ENCODE results near the gene NXN.
"Not testable (repeated sequence)": the region's sequence is repeated elsewhere in the genome, so short reads cannot be mapped to it uniquely, and the experiment has no call there.

Gene NXN

GRCh38 chr17:917391-917811 lies 62.2 kb downstream of the NXN start:
- Mint-ChIP-seq H3K27me3 (peaks cover 9% of the 10 kb centered on the region), H3K36me3 (no peaks in the 10 kb centered on the region), H3K4me1 (no peaks in the 10 kb centered on the region), H3K4me3 (no peak overlapping the region), H3K9me3 (no peaks in the 10 kb centered on the region), H3K27ac (no peak overlapping the region)
- CTCF ChIA-PET, result no interaction called here
- no peak for DNase-seq

DNA sequence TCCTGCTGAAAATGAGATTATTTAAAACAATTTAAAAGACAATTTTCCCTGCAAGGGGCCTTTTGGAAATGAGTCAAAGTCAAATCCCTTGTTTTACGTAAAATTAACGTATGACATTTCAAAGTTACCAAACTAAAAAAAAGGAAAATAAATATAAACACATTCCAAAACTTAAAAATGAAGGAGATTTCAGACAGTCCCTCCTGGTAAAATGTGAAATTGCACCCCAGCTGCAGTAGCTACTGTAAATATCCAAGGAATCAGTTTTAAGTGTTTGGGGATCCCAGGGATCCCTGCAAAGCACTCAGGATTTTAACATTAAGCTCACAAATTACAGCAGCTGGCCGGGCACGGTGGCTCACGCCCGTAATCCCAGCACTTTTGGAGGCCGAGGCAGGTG lies 63.3 kb downstream of the NXN start:
- no peak overlapping the region for H3K4me3 Mint-ChIP-seq
- CTCF ChIA-PET, result no interaction called here
- peaks cover 9% of the 10 kb centered on the region for H3K27me3 Mint-ChIP-seq
- no peaks in the 10 kb centered on the region for H3K4me1 Mint-ChIP-seq
- H3K27ac Mint-ChIP-seq, result no peak overlapping the region
- no peaks in the 10 kb centered on the region for H3K9me3 Mint-ChIP-seq
- no peak for DNase-seq
- H3K36me3 Mint-ChIP-seq, result no peaks in the 10 kb centered on the region

- Mint-ChIP-seq H3K27ac (no peak overlapping the region), H3K4me1 (no peaks in the 10 kb centered on the region), H3K27me3 (peaks cover 11% of the 10 kb centered on the region), H3K4me3 (no peak overlapping the region), H3K36me3 (no peaks in the 10 kb centered on the region), H3K9me3 (no peaks in the 10 kb centered on the region)
- CTCF ChIA-PET, result no interaction called here
- no peak for DNase-seq
These were observed 63.9 kb downstream of the NXN start for GRCh38 chr17:915538-916201.

DNA sequence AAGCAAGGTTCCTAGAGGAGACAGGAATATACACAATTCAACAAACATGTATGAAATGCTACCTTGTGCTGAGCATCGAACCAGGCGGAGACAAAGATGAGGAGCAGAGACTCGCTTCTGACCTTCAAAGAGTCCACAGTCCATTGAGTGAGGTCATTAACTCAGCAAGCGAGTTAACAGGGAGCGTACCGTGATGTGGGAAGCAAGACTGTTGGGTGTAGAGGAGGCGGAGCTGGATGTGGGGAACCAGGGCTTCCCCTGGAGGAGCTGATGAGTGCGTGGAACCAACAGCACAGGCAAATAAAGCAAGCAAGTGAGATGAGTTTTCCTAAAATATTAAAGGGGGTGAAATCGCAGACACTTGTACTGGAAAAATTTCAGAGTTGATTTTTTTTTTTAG lies 65.0 kb downstream of the NXN start:
- no peaks in the 10 kb centered on the region for H3K36me3 Mint-ChIP-seq
- no peak overlapping the region for H3K27ac Mint-ChIP-seq
- DNase-seq, result no peak
- H3K4me3 Mint-ChIP-seq, result no peak overlapping the region
- H3K4me1 Mint-ChIP-seq, result no peaks in the 10 kb centered on the region
- H3K27me3 Mint-ChIP-seq, result peaks cover 13% of the 10 kb centered on the region
- no peaks in the 10 kb centered on the region for H3K9me3 Mint-ChIP-seq
- CTCF ChIA-PET, result interaction anchor here (0.7 kb wide), 1 partner anchor 28 kb away, joined by 4 read pairs; no protein-coding TSS in a partner anchor

DNA sequence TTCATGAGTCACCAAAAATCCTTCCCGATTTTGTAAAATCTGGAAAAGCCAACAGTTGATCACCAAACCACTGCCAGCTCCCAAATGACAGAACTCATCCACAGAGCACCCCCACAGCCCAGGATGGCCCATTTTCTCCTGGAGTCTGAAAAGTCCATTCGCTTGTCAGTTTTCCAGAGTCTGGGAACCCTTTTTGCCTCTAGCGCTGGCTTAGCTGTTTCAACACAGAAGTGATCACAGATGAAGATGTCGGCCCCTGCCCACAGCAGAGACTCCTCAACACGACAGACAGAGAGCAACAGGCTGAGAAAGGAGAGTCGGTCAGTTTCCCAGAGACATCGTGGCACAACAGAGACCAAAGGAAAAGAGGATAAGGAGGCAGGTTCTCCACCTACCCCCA lies 66.4 kb downstream of the NXN start:
- CTCF ChIA-PET, result no interaction called here
- H3K9me3 Mint-ChIP-seq, result no peaks in the 10 kb centered on the region
- no peaks in the 10 kb centered on the region for H3K36me3 Mint-ChIP-seq
- H3K27ac Mint-ChIP-seq, result no peak overlapping the region
- DNase-seq, result no peak
- no peaks in the 10 kb centered on the region for H3K4me1 Mint-ChIP-seq
- peaks cover 13% of the 10 kb centered on the region for H3K27me3 Mint-ChIP-seq
- no peak overlapping the region for H3K4me3 Mint-ChIP-seq

DNA sequence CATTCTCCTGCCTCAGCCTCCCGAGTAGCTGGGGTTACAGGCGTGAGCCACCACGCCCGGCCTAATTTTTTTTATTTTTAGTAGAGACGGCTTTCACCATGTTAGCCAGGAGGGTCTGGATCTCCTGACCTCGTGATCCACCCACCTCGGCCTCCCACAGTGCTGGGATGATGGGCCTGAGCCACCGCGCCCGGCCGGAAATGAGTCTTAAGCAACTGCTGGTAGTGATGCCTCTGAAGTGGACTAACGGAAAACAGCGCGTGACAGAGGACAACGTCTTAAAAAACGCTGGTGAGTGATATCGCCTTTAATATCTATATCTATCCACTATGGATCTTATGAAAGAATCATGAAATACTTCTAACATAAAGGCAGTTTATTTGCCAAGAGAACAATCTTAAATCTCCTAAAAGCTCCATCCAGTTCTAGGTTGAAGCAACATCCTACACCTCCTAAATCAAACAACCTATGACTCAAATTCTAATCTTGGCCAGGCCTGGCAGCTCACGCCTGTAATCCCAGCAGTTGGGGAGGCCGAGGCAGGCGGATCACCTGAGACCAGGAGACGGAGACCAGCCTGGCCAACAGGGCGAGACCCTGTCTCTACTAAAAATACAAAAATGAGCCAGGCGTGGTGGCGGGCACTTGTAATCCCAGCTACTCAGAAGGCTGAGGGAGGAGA lies 69.8 kb downstream of the NXN start:
- H3K4me1 Mint-ChIP-seq, result peaks cover 2% of the 10 kb centered on the region
- H3K4me3 Mint-ChIP-seq, result no peak overlapping the region
- CTCF ChIA-PET, result no interaction called here
- no peaks in the 10 kb centered on the region for H3K36me3 Mint-ChIP-seq
- H3K27me3 Mint-ChIP-seq, result peaks cover 17% of the 10 kb centered on the region
- no peaks in the 10 kb centered on the region for H3K9me3 Mint-ChIP-seq
- H3K27ac Mint-ChIP-seq, result no peak overlapping the region
- DNase-seq, result no peak

DNA sequence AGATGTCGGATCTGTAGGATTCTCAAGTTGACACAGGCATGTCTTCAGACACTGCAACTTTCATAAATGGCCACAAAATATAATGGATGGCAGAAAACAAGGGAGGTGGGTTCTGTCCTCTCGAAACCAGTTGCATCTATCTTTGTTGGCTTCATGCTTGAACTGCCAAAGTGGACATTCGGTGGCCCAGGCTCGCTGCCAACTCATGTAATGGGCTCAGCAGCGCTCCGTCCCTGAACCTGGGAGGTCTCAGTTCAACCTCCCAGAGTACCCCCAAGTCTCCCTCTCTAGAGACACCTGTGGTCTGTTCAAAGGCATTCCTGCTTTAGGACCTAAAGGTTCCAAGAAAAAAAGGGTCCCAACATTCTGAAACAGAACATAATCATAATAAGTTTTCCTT lies 71.9 kb downstream of the NXN start:
- H3K36me3 Mint-ChIP-seq, result no peaks in the 10 kb centered on the region
- no peaks in the 10 kb centered on the region for H3K9me3 Mint-ChIP-seq
- H3K27ac Mint-ChIP-seq, result no peak overlapping the region
- H3K4me3 Mint-ChIP-seq, result no peak overlapping the region
- CTCF ChIA-PET, result no interaction called here
- no peak for DNase-seq
- peaks cover 30% of the 10 kb centered on the region for H3K27me3 Mint-ChIP-seq
- peaks cover 2% of the 10 kb centered on the region for H3K4me1 Mint-ChIP-seq

DNA sequence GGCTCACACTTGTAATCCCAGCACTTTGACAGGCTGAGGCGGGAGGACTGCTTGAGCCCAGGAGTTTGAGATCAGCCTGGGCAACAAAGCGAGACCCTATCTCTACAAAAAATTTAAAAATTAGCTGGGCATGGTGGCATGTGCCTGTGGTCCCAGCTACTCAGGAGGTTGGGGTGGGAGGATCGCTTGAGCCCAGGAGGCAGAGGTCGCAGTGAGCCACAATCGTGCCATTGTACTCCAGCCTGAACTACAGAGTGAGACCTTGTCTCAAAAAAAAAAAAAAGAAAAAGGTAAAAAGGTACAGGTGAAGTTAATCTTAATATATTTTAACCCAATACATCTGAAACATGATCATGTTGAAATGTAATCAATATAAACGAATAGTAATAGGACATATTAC lies 73.9 kb downstream of the NXN start:
- DNase-seq, CTCF ChIA-PET, H3K27ac Mint-ChIP-seq, H3K36me3 Mint-ChIP-seq, H3K9me3 Mint-ChIP-seq, H3K4me3 Mint-ChIP-seq, H3K4me1 Mint-ChIP-seq: not testable (repeated sequence)
- H3K27me3 Mint-ChIP-seq, result peaks cover 48% of the 10 kb centered on the region

GRCh38 chr17:903691-904481 lies 75.7 kb downstream of the NXN start:
- Mint-ChIP-seq H3K4me1 (peaks cover 2% of the 10 kb centered on the region), H3K9me3 (no peaks in the 10 kb centered on the region), H3K27me3 (peaks cover 55% of the 10 kb centered on the region), H3K27ac (no peak overlapping the region), H3K36me3 (no peaks in the 10 kb centered on the region), H3K4me3 (no peak overlapping the region)
- no peak for DNase-seq
- CTCF ChIA-PET, result no interaction called here

- no peak overlapping the region for H3K27ac Mint-ChIP-seq
- no peaks in the 10 kb centered on the region for H3K36me3 Mint-ChIP-seq
- no peak for DNase-seq
- peaks cover 62% of the 10 kb centered on the region for H3K27me3 Mint-ChIP-seq
- H3K4me1 Mint-ChIP-seq, result peaks cover 2% of the 10 kb centered on the region
- no peak overlapping the region for H3K4me3 Mint-ChIP-seq
- H3K9me3 Mint-ChIP-seq, result no peaks in the 10 kb centered on the region
- CTCF ChIA-PET, result no interaction called here
These were observed 77.1 kb downstream of the NXN start for GRCh38 chr17:902463-902862.

GRCh38 chr17:901964-902363 lies 77.6 kb downstream of the NXN start:
- DNase-seq, result no peak
- no peaks in the 10 kb centered on the region for H3K36me3 Mint-ChIP-seq
- peaks cover 67% of the 10 kb centered on the region for H3K27me3 Mint-ChIP-seq
- no peak overlapping the region for H3K27ac Mint-ChIP-seq
- H3K4me1 Mint-ChIP-seq, result peaks cover 2% of the 10 kb centered on the region
- no peak overlapping the region for H3K4me3 Mint-ChIP-seq
- CTCF ChIA-PET, result no interaction called here
- H3K9me3 Mint-ChIP-seq, result no peaks in the 10 kb centered on the region

DNA sequence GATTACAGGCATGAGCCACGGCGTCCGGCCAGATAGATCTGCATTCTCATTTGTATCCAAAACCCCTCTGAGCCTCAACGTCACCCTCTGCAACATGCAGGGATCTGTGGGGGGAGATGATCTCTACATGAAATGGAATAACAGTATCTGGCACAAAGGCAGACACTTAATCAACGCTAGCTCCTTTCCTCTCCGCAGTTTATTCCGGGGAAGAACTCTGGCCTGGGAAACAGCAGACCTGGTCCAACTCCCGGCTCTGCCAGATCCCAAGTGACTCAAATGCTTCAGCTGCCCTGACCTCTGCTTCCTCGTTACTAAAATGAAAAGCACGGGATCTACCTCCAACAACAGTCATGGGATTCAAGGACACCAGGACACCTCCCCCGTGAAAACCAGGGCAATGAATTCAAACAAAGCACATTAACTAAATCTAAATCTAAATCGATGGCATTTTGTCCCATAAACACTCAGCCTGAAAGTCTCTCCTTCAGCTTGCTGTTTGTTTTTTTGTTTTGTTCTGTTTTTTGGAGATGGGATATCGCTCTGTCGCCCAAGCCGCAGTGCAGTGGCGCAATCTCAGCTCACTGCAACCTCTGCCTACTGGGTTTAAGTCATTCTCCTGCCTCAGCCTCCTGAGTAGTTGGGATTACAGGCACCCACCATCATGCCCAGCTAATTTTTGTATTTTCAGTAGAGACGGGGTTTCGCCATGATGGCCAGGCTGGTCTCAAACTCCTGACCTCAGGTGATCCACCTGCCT lies 78.2 kb downstream of the NXN start:
- CTCF ChIA-PET, result no interaction called here
- no peaks in the 10 kb centered on the region for H3K9me3 Mint-ChIP-seq
- peaks cover 2% of the 10 kb centered on the region for H3K4me1 Mint-ChIP-seq
- peaks cover 69% of the 10 kb centered on the region for H3K27me3 Mint-ChIP-seq
- H3K36me3 Mint-ChIP-seq, result no peaks in the 10 kb centered on the region
- no peak overlapping the region for H3K4me3 Mint-ChIP-seq
- no peak overlapping the region for H3K27ac Mint-ChIP-seq
- no peak for DNase-seq

DNA sequence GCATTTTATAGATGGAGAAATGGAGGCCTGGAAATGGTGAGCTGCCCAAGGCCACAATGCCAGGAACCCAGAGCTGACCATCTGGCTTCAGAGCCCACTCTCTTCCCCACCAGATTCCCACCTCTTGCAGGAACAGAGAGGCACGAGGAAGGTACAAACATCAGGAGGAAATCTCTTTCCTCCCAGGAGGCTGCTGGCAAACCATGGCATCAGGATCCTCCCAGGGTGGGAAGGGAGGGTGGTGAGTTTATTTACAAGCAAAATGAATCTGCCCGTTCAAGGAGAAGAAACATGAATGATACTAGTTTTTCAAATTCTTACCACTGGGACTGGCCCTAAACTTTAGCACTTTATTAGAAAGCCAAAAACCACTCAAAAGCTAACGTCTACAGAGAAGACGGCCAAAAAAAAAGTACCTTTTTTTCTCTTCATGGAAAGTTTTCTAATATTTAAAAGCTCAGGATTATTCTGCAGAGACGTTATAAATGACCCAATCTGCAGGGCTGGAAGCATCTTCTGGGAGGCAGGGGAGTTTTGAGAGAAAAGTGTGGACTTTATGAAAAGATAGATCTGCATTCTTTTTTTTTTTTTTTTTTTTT lies 79.1 kb downstream of the NXN start:
- H3K27me3 Mint-ChIP-seq, result peaks cover 64% of the 10 kb centered on the region
- H3K9me3 Mint-ChIP-seq, result no peaks in the 10 kb centered on the region
- no peak overlapping the region for H3K27ac Mint-ChIP-seq
- CTCF ChIA-PET, result no interaction called here
- no peaks in the 10 kb centered on the region for H3K4me1 Mint-ChIP-seq
- DNase-seq, result no peak
- no peak overlapping the region for H3K4me3 Mint-ChIP-seq
- no peaks in the 10 kb centered on the region for H3K36me3 Mint-ChIP-seq

DNA sequence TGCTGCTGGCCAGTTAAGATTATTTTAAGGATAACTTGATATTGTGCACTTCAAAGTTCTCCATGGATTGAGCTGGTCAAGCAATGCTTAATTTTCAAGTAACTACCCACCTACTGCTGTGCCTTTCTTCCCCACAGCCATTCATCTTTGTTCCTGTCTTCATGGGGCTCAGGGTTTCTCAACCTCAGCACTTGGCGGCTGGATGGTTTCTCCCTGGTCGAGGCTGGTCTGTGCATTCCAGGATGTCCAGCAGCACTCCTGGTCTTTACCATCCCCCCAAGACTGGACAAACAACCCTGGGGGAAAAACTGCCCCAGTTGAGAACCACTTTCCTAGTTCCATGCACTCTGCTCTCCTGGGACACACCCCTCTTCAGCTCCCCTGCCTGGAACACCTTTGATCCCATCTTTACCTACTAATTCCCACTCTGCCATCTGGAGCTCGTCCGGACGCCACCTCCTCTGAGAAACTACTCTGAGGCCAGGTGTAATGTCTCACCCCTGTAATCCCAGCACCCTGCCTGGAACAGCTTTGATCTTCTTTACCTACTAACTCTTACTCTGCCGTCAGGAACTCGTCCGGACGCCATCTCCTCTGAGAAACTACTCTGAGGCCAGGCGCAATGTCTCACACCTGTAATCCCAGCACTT lies 81.5 kb downstream of the NXN start:
- no peak overlapping the region for H3K4me3 Mint-ChIP-seq
- H3K27ac Mint-ChIP-seq, result no peak overlapping the region
- CTCF ChIA-PET, result no interaction called here
- H3K36me3 Mint-ChIP-seq, result no peaks in the 10 kb centered on the region
- H3K4me1 Mint-ChIP-seq, result no peaks in the 10 kb centered on the region
- H3K9me3 Mint-ChIP-seq, result no peaks in the 10 kb centered on the region
- peaks cover 56% of the 10 kb centered on the region for H3K27me3 Mint-ChIP-seq
- DNase-seq, result no peak

Measured in activated naive CD4-positive, alpha-beta T cell treated with anti-CD3 and anti-CD28 coated beads, Interleukin-2, amount 10 ng/mL, durations not matched to agents 7 days and 5 days (primary cell).